ENCODE data around the gene CCDC90B.

DNA sequence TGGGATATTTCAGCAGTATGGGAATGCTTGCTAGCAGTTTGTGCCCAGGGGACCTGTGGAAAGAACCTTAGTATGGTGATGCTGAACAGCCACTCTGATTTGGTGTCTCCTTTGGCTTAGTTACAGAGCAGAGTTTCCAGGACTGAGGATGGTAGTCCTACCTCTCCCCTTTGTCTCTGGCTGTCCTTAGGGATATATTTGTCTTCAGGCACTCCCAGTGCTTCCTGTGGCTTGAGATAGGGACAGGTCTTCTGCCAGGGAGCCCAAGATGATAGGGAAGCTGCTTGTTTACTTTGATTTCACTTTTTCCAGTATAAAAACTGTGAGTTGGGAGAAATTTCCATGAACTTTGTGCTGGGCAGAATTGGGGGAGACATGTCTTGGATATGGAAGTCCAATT lies 64.5 kb downstream of the CCDC90B start:
- TF ChIP-seq, protein P1, sequence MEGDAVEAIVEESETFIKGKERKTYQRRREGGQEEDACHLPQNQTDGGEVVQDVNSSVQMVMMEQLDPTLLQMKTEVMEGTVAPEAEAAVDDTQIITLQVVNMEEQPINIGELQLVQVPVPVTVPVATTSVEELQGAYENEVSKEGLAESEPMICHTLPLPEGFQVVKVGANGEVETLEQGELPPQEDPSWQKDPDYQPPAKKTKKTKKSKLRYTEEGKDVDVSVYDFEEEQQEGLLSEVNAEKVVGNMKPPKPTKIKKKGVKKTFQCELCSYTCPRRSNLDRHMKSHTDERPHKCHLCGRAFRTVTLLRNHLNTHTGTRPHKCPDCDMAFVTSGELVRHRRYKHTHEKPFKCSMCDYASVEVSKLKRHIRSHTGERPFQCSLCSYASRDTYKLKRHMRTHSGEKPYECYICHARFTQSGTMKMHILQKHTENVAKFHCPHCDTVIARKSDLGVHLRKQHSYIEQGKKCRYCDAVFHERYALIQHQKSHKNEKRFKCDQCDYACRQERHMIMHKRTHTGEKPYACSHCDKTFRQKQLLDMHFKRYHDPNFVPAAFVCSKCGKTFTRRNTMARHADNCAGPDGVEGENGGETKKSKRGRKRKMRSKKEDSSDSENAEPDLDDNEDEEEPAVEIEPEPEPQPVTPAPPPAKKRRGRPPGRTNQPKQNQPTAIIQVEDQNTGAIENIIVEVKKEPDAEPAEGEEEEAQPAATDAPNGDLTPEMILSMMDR (IDR thresholded peaks at IDR 0.05): no peak
- TF ChIP-seq POLR2A (IDR thresholded peaks at IDR 0.05; ENCODE audit: low read depth) (no peak), EP300 (IDR thresholded peaks at IDR 0.05) (no peak), POLR2AphosphoS5 (IDR thresholded peaks at IDR 0.05) (no peak)
